HepG2 (cell line): ENCODE results near the gene OR10V1. TPM values are rescaled to one million over a fixed set of nuclear protein-coding genes. Genes with fewer than 3 reads are reported as not detected.

Experiments
- DBP ChIP-seq: sonication (generic); formaldehyde crosslinking; IDR thresholded peaks from 2 replicates; pipeline ENCODE4 v1.4.0; 2020; ENCODE audit warnings: missing genetic modification reagents; ENCODE audit errors: not compliant biosample characterization
- DMAP1 ChIP-seq: IDR thresholded peaks from 2 replicates; pipeline ENCODE4 v1.6.1; 2016
- FOXA1 ChIP-seq, 2 experiments: fragments of 450-650 bp in 1 of 2; sonication (generic) in 1 of 2; formaldehyde crosslinking in 1 of 2; IDR thresholded peaks; 2 replicates each; pipeline versions ENCODE4 v1.4.0 to v1.6.1; 2016 to 2020; ENCODE audit warnings: missing genetic modification reagents in 1 of 2
- GTF2F1 ChIP-seq: fragments of 150-350 bp; IDR thresholded peaks from 2 replicates; pipeline ENCODE4 v1.6.1; 2014; ENCODE audit warnings: low read length
- IRX3 ChIP-seq: sonication (generic); formaldehyde crosslinking; IDR thresholded peaks from 2 replicates; pipeline ENCODE4 v1.8.1; 2023; ENCODE audit warnings: mild to moderate bottlenecking, low read depth, missing genetic modification reagents, borderline replicate concordance
- MAF1 ChIP-seq: sonication (generic); formaldehyde crosslinking; IDR thresholded peaks from 2 replicates; pipeline ENCODE4 v1.5.0; 2020; ENCODE audit warnings: missing genetic modification reagents, borderline replicate concordance
- MTA1 ChIP-seq: sonication (generic); formaldehyde crosslinking; IDR thresholded peaks from 2 replicates; pipeline ENCODE4 v1.4.0; 2020; ENCODE audit warnings: missing genetic modification reagents, mild to moderate bottlenecking, borderline replicate concordance
- NCOA2 ChIP-seq: sonication (generic); formaldehyde crosslinking; IDR thresholded peaks from 2 replicates; pipeline ENCODE4 v1.8.0; 2022; ENCODE audit warnings: inconsistent platforms
- NFIB ChIP-seq: sonication (generic); formaldehyde crosslinking; IDR thresholded peaks from 2 replicates; pipeline ENCODE4 v1.9.0; 2021; ENCODE audit warnings: missing genetic modification reagents, mild to moderate bottlenecking, borderline replicate concordance
- NKX3-1 ChIP-seq: sonication (generic); formaldehyde crosslinking; IDR thresholded peaks from 2 replicates; pipeline ENCODE4 v1.5.0; 2020; ENCODE audit warnings: missing genetic modification reagents
- PLRG1 ChIP-seq: fragments of 450-650 bp; conservative IDR thresholded peaks from 2 replicates; pipeline ENCODE4 v1.6.1; 2016
- POLR2AphosphoS5 ChIP-seq: IDR thresholded peaks from 2 replicates; pipeline ENCODE4 v1.6.1; 2012; ENCODE audit warnings: low read depth, low read length
- RBFOX2 ChIP-seq: fragments of 200-400 bp; formaldehyde crosslinking; IDR thresholded peaks from 2 replicates; pipeline ENCODE4 v1.6.1; 2017; ENCODE audit warnings: low read depth, mild to moderate bottlenecking, low read length
- SALL2 ChIP-seq: sonication (generic); formaldehyde crosslinking; IDR thresholded peaks from 2 replicates; pipeline ENCODE4 v1.8.1; 2023; ENCODE audit warnings: mild to moderate bottlenecking, missing genetic modification reagents, inconsistent platforms
- SAP130 ChIP-seq: IDR thresholded peaks from 2 replicates; pipeline ENCODE4 v1.6.1; 2016; ENCODE audit warnings: low read depth
- SMC3 ChIP-seq: IDR thresholded peaks from 2 replicates; pipeline ENCODE4 v1.6.1; 2011; ENCODE audit warnings: low read length, improper control_type of control experiment
- SP1 ChIP-seq, 2 experiments: fragments of 450-650 bp in 1 of 2; sonication (generic) in 1 of 2; formaldehyde crosslinking in 1 of 2; IDR thresholded peaks; 2 replicates each; pipeline versions ENCODE4 v1.4.0 to v1.6.1; 2016 to 2020; ENCODE audit warnings: missing genetic modification reagents in 1 of 2
- TEAD3 ChIP-seq: optimal IDR thresholded peaks from 2 replicates; pipeline ENCODE3; 2016; ENCODE audit warnings: borderline replicate concordance
- TFE3 ChIP-seq: IDR thresholded peaks from 2 replicates; pipeline ENCODE4 v1.6.1; 2016
- THAP11 ChIP-seq: IDR thresholded peaks from 2 replicates; pipeline ENCODE4 v1.6.1; 2016; ENCODE audit warnings: missing biosample characterization, missing genetic modification reagents
- ZKSCAN5 ChIP-seq: sonication (generic); formaldehyde crosslinking; IDR thresholded peaks from 2 replicates; pipeline ENCODE4 v1.5.1; 2020; ENCODE audit warnings: mild to moderate bottlenecking, missing genetic modification reagents
- ZNF124 ChIP-seq: sonication (generic); formaldehyde crosslinking; IDR thresholded peaks from 2 replicates; pipeline ENCODE4 v1.4.0; 2020; ENCODE audit warnings: missing genetic modification reagents
- ZNF432 ChIP-seq: sonication (generic); formaldehyde crosslinking; IDR thresholded peaks from 2 replicates; pipeline ENCODE4 v1.5.0; 2020; ENCODE audit warnings: missing genetic modification reagents, mild to moderate bottlenecking, borderline replicate concordance
- ZNF441 ChIP-seq: sonication (generic); formaldehyde crosslinking; IDR thresholded peaks from 2 replicates; pipeline ENCODE4 v1.7.0; 2021; ENCODE audit warnings: missing genetic modification reagents, borderline replicate concordance
- ZNF782 ChIP-seq: sonication (generic); formaldehyde crosslinking; IDR thresholded peaks from 2 replicates; pipeline ENCODE4 v1.4.0; 2020; ENCODE audit warnings: missing genetic modification reagents, mild to moderate bottlenecking, borderline replicate concordance
- polyA plus RNA-seq, 8 experiments: library from polyadenylated mRNA; depleted of rRNA in 3 of 8; stranded (reverse) in 7 of 8; unstranded in 1 of 8; fragments of >200 nt; fragmentation: Illumina TruSeq in 4 of 8; extraction: Trizol in 4 of 8; gene quantifications; 2 replicates each; pipeline versions ENCODE4 v1.2.1 to v1.2.3, GENCODE V29; 2011 to 2016; ENCODE audit warnings: low read depth in 4 of 8, missing spikeins in 1 of 8, mixed read lengths in 1 of 8; ENCODE audit not compliant: insufficient read depth in 1 of 8
- total RNA-seq, 5 experiments: library from RNA; depleted of rRNA; stranded (reverse); fragments of >200 nt; fragmentation: Illumina TruSeq; extraction: Trizol; gene quantifications; 2 replicates each; pipeline ENCODE4 v1.2.3, GENCODE V29; 2016; ENCODE audit warnings: low read depth in 1 of 5
- TF ChIP-seq, protein P1 (sequence below), 2 experiments: IDR thresholded peaks; 2 replicates each; pipeline ENCODE4 v1.6.1; 2011 to 2012; ENCODE audit warnings: low read length in 2 of 2, borderline replicate concordance in 1 of 2, low read depth in 1 of 2, mild to moderate bottlenecking in 1 of 2, moderate library complexity in 1 of 2

OR10V1 gene
- total and polyA plus RNA-seq, 2 of the 13 experiments (the other 11 are each of a cell fraction or from before 2014, with no cell fraction given), result not detected

GRCh38 chr11:59668950-59669610 lies 44.6 kb downstream of the OR10V1 start, which contains the start of gene PATL1 (continued):
- no peak for TF ChIP-seq PLRG1
- TF ChIP-seq ZNF782 (CRISPR knock-in tag), result no peak
- no peak for TF ChIP-seq GTF2F1
- no peak for TF ChIP-seq FOXA1 (IDR thresholded peaks at IDR 0.05)
- no peak for TF ChIP-seq FOXA1 (CRISPR knock-in tag; IDR thresholded peaks at IDR 0.05)
- TF ChIP-seq RBFOX2, result peak; percentile 75
- TF ChIP-seq MAF1 (CRISPR knock-in tag), result no peak
- TF ChIP-seq IRX3, result 0 out of 2 replicates have a peak, but pooled peaks have one; percentile 18
- TF ChIP-seq SP1 (IDR thresholded peaks at IDR 0.05), result no peak
- 0 out of 2 replicates have a peak, but pooled peaks have one; percentile 13 for TF ChIP-seq SP1 (CRISPR knock-in tag; IDR thresholded peaks at IDR 0.05)
- TF ChIP-seq ZNF441 (CRISPR knock-in tag), result peak; percentile 49; the same call in 1 of the 2 replicates
- no peak for TF ChIP-seq NCOA2 (CRISPR knock-in tag)
- no peak; the same call in 1 of the 2 replicates for TF ChIP-seq THAP11
- no peak for TF ChIP-seq SMC3
- TF ChIP-seq SALL2 (CRISPR knock-in tag), result peak; percentile 86
- TF ChIP-seq, protein P1, sequence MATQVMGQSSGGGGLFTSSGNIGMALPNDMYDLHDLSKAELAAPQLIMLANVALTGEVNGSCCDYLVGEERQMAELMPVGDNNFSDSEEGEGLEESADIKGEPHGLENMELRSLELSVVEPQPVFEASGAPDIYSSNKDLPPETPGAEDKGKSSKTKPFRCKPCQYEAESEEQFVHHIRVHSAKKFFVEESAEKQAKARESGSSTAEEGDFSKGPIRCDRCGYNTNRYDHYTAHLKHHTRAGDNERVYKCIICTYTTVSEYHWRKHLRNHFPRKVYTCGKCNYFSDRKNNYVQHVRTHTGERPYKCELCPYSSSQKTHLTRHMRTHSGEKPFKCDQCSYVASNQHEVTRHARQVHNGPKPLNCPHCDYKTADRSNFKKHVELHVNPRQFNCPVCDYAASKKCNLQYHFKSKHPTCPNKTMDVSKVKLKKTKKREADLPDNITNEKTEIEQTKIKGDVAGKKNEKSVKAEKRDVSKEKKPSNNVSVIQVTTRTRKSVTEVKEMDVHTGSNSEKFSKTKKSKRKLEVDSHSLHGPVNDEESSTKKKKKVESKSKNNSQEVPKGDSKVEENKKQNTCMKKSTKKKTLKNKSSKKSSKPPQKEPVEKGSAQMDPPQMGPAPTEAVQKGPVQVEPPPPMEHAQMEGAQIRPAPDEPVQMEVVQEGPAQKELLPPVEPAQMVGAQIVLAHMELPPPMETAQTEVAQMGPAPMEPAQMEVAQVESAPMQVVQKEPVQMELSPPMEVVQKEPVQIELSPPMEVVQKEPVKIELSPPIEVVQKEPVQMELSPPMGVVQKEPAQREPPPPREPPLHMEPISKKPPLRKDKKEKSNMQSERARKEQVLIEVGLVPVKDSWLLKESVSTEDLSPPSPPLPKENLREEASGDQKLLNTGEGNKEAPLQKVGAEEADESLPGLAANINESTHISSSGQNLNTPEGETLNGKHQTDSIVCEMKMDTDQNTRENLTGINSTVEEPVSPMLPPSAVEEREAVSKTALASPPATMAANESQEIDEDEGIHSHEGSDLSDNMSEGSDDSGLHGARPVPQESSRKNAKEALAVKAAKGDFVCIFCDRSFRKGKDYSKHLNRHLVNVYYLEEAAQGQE (IDR thresholded peaks at IDR 0.05; ENCODE audit: borderline replicate concordance in 1 of 2, low read depth in 1 of 2, low read length in 2 of 2), result peak in 1 of 2 experiments; percentile 22; a peak in 1 of 4 replicates
- TF ChIP-seq TFE3, result peak; percentile 95
- TF ChIP-seq NFIB (CRISPR knock-in tag), result no peak
- peak; percentile 12; the same call in 1 of the 2 replicates for TF ChIP-seq DMAP1 (CRISPR knock-in tag)
- TF ChIP-seq POLR2AphosphoS5, result peak; percentile 87
- no peak for TF ChIP-seq ZKSCAN5 (CRISPR knock-in tag)
- peak; percentile 25 for TF ChIP-seq TEAD3
- TF ChIP-seq NKX3-1 (CRISPR knock-in tag), result peak; percentile 69; the same call in 1 of the 2 replicates
- TF ChIP-seq ZNF124 (CRISPR knock-in tag), result 0 out of 2 replicates have a peak, but pooled peaks have one; percentile 6
- peak; percentile 35 for TF ChIP-seq DBP (CRISPR knock-in tag)
- no peak for TF ChIP-seq ZNF432 (CRISPR knock-in tag)
- peak; percentile 67 for TF ChIP-seq SAP130
- TF ChIP-seq MTA1 (CRISPR knock-in tag), result peak; percentile 15; the same call in 1 of the 2 replicates
